GM18867 (cell line): ENCODE measurements around the gene C2CD2.

Experiments used
- ATAC-seq: cut with Tn5 transposase; IDR thresholded peaks from one replicate; pipeline ENCODE4 v1.9.1; 2021; ENCODE audit warnings: mild to moderate bottlenecking, moderate library complexity; ENCODE audit not compliant: unreplicated experiment

C2CD2 gene

DNA sequence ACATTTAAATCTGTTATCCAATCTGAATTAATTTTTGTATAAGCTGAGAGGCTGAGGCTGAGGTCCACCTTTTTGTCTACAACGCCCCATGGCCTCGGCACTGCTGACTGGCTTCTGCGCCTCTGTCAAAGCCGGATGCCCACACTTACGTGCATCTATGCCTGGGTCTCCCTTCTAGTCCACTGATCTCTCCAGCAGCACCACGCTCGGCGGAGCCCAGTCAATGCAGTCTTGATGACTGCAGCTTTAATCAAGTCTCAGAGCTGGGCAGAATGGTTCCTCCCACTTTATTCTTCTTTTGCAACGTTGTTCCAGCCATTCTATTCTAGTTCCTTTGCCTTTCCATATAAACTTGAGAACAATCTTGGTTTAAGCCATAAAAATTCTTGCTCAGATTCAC, 84.0 kb downstream of the C2CD2 start:
- no peak for ATAC-seq

GRCh38 chr21:41868062-41868710, 85.6 kb downstream of the C2CD2 start:
- peak; percentile 69 for ATAC-seq

GRCh38 chr21:41867313-41867712, 86.5 kb downstream of the C2CD2 start:
- ATAC-seq, result no peak

DNA sequence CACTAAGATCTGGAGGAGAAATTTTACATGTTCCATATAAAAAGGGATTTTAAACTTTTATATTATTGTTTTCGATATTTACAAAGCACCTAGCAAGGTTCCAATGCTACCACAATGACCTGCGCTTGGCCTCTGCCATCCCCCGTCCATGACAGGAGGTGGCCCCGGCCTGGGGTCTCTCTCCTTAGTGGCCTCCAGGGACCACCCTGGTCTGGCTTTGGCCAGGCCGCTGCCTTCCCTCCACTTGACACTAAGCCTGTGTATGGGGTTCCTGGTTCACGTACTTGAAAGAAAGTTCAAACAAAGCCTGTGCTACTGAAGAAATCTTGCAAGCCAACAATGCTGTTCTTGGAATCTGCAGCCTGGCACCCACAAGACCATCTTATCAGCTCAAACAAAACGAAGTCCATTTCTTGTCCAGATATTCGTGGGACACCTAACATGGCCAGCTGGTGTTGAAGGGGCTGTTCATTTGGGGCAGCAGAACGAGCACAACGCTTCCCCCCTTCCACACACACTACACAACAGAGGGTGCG, 87.5 kb downstream of the C2CD2 start:
- no peak for ATAC-seq

DNA sequence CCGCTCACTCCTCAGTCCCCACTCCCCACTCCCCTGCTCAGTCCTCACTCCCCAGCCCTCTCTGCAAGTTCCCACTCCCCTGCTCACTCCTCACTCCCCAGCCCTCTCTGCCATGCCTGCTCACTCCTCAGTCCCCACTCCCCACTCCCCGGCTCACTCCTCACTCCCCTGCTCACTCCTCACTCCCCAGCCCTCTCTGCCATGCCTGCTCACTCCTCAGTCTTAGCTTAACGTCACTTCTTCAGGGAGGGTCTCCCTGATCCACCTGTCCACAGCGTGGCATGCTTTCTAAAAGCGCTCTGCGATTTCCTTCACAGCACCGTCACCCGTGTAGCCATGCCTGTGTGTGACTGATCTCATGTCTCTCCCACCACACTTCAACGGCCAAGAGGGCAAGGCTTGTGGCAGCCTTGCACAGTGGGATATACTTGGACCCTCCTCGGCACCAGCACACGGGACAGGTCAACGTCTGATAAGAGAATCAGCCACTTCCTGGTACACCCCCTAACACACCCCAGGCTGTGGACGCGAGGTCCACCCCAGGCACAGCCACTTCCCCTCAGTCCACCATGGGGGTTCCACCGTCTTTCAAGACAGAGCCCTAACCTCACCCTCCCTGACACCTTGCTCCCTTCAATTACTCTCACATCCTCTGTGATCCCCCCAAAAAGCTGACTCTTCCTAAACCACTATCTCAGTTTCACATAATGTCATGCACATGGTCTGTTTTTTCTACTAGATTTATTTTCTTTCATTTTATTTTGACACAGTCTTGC, 88.6 kb downstream of the C2CD2 start:
- peak; percentile 52 for ATAC-seq

DNA sequence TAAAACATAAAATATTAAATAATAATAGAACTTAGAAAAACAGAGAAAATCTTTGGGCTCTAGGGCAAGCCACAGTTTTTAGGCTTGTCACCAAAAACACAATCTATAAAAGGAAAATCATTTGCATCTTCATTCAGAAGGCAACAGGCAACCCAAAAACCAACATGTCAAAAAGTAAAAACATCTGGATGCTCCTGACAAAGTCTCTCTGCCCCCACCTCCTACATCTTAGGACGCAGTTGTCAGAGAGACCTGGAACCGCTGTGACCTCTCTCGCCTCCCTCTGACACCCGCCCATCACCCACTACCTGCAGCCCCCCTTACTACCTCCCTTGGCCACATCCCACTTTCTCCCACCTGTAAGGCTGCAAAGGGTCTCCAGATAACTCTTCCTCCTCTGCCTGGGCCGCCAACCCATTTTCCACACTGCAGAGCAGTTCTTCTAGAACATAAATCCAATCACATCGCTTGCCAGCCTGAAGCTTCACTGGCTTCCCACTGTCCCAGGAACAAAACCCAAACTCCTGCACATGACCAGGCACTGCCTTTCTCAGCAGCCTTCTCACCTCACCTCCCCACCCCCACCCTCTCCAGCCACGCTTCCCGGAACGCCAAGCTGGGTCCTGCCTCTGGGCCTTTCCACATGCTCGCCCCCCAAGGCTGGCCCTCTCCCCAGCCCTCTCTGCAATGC, 89.4 kb downstream of the C2CD2 start:
- no peak for ATAC-seq

GRCh38 chr21:41863439-41863740, 90.4 kb downstream of the C2CD2 start:
- ATAC-seq, result no peak

DNA sequence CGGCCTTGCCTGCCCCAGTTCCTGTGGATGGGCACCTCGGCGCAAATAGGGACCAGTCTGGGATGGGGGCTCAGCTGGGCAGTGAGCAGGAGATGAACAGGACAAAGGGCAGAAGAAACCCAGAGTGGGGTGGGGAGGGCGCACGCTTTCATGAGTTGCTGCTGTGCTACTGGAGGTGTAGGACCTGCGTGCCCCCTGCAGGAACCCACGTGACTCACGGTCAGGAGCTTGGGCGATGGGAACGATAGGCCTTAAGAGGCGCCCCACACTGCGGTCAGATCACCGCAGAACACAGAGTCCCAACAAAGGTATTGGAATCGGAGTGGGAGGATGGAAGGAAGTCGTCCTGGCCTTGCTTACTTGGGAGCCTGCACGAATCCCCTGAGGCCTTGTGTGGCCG, 91.8 kb downstream of the C2CD2 start:
- no peak for ATAC-seq

GRCh38 chr21:41861255-41861654, 92.6 kb downstream of the C2CD2 start:
- no peak for ATAC-seq

- ATAC-seq, result no peak
These were observed 94.4 kb downstream of the C2CD2 start for GRCh38 chr21:41859297-41859980.

- ATAC-seq, result no peak
These were observed 95.1 kb downstream of the C2CD2 start for GRCh38 chr21:41858466-41859296.

- no peak for ATAC-seq
These were observed 96.0 kb downstream of the C2CD2 start for GRCh38 chr21:41857771-41858300.

- no peak for ATAC-seq
These were observed 97.2 kb downstream of the C2CD2 start for GRCh38 chr21:41856572-41856971.

DNA sequence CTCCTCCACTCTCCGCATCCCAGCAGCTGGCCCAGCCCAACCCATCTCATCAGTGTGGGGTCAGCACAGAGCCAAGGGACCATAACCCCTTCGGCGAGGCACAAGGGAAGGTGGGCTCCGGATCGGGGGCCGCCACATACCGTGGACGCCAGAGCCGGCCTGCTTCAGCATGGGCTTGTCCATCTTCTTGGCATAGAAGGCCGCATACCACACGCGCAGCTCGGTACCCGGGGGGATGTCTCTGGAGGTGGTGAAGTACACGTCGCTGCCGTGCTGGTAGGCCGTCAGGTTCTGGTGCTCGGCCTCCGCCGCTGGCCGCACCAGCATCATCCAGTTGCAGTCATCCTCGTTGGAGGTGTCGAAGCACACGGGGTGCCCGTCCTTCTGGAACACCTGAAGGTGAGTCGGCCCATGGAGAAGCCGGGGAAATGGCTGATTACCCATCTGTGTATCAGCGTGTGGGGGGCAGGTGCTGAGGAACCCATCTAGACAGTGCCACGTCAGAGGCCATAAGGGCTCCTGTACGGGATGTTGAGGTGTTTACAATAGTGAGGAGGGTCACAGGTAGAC, 99.3 kb downstream of the C2CD2 start:
- no peak for ATAC-seq

DNA sequence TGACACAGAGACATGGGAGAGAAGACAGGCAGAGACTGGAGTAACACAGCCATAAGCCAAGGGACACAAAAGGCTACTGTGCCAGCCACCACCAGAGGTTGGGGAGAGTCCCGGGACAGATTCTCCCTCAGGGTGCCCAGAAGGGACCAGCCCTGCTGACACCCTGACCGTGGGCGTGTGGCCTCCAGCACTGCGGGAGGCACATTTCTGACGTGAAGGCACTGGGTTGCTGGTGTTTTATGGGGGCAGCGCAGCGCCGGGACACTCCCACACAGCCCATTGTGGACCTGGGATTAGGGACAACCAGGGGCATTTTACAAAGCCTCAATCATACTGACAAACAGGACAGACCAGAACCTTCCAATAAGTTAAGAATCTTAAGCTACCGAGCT, 100.9 kb downstream of the C2CD2 start:
- no peak for ATAC-seq

- no peak for ATAC-seq
These were observed 101.5 kb downstream of the C2CD2 start for GRCh38 chr21:41852151-41852928.

DNA sequence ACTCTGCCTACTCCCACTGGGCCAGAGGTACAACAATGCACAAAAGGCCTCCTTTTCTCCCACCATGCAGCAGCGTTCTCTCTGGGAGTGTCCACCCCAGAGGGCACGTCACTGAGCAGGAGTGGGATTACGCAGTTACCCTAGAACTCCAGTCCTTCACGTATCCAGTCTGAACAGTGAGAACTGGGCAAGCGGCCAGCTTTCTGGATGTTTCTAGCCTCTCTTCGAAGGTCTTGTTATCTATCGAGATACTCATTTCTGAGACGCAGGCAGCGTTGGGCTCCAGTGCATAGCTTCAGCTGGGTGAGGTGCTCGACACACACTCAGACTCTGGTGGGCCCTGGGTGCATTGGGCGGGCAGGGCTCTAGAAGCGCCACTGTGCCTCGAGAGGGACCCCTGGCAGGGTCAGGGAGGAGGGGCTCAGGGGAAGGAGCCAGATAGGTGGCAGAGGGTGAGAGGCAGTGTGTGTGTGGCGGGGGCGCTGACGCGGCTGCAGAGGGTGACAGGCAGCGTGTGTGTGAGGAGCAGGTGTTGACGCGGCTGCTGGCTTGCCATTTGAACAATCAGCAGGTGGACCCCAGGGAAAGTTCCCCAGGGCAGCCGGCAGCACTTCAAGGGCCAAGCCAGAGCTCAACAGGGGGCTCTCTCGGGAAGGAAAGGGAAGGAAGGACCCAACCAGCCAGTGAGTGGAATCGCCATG, 102.6 kb downstream of the C2CD2 start:
- no peak for ATAC-seq

GRCh38 chr21:41850085-41850484, 103.7 kb downstream of the C2CD2 start:
- no peak for ATAC-seq
